GM19239 (cell line): ENCODE results near the gene PHOX2B.
"Not testable (repeated sequence)": the region's sequence is repeated elsewhere in the genome, so short reads cannot be mapped to it uniquely, and the experiment has no call there.

ENCODE experiments used
- DNase-seq: peaks from one replicate; pipeline ENCODE4 v3.0.0; 2011; ENCODE audit warnings: low spot score; ENCODE audit not compliant: insufficient read length
- FAIRE-seq: peaks from 2 replicates; lab custom pipeline; 2011; peaks lifted over from hg19 to GRCh38; lab: Jason Lieb, UNC

Gene PHOX2B

GRCh38 chr4:41714364-41715000 lies 34.0 kb downstream of the PHOX2B start:
- no peak for DNase-seq
- FAIRE-seq: no peak

- no peak for DNase-seq
- FAIRE-seq: no peak
Measured at GRCh38 chr4:41713768-41714167, 34.8 kb downstream of the PHOX2B start.

GRCh38 chr4:41712425-41712824 lies 36.1 kb downstream of the PHOX2B start:
- no peak for DNase-seq
- no peak for FAIRE-seq

GRCh38 chr4:41711654-41712053 lies 36.9 kb downstream of the PHOX2B start:
- FAIRE-seq, DNase-seq: not testable (repeated sequence)

- no peak for FAIRE-seq
Measured at GRCh38 chr4:41709844-41710481, 38.6 kb downstream of the PHOX2B start.

GRCh38 chr4:41703785-41704184 lies 44.7 kb downstream of the PHOX2B start:
- FAIRE-seq: no peak
- no peak for DNase-seq

More at GRCh38 chr4:41709844-41710481, 38.6 kb downstream of the PHOX2B start:
- DNase-seq: no peak

- DNase-seq (no peak), FAIRE-seq (no peak)
Measured at GRCh38 chr4:41702770-41703169, 45.8 kb downstream of the PHOX2B start.

- no peak for FAIRE-seq
Measured at GRCh38 chr4:41701983-41702382, 46.5 kb downstream of the PHOX2B start.

GRCh38 chr4:41696763-41697162 lies 51.8 kb downstream of the PHOX2B start:
- FAIRE-seq (no peak), DNase-seq (no peak)

More at GRCh38 chr4:41701983-41702382, 46.5 kb downstream of the PHOX2B start:
- DNase-seq: no peak

GRCh38 chr4:41696131-41696530 lies 52.4 kb downstream of the PHOX2B start:
- no peak for DNase-seq
- no peak for FAIRE-seq
